Measurements from ENCODE around the gene HRH4. TPM values are rescaled to one million over a fixed set of nuclear protein-coding genes. Genes with fewer than 3 reads are reported as not detected.

Gene HRH4
- total and polyA plus RNA-seq, 2 of the 13 experiments (the other 11 are each of a cell fraction or from before 2014, with no cell fraction given) = not detected

DNA sequence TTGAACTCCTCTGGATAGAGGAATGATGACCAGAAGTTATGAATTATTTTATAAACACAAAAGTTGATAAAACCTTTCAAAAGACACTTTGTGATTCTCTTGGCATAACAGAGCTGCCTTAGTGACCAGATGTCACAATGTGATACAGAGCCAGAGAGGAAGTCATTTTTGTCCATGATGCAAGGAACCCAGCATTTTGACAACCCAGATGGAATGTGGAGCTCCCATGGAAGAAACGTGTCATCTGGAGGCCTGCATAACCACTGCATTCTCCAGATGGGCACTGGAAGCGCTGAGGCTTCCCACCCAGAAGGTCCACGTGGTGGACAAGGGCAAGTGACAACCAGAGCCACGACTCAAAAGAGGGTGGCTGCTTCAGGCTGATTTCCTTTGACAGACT, 30.1 kb downstream of the HRH4 start:
- no peak for TF ChIP-seq SRSF9 (IDR thresholded peaks at IDR 0.05; ENCODE audit: borderline replicate concordance, insufficient read depth, low read depth, low read length, poor library complexity, severe bottlenecking)
- no peak for TF ChIP-seq MIER2 (CRISPR knock-in tag; IDR thresholded peaks at IDR 0.05)
- TF ChIP-seq ZKSCAN1 (IDR thresholded peaks at IDR 0.05; ENCODE audit: low read length) = no peak
- TF ChIP-seq NCOA2 (CRISPR knock-in tag; IDR thresholded peaks at IDR 0.05) = no peak
- no peak for TF ChIP-seq ZNF781 (CRISPR knock-in tag; IDR thresholded peaks at IDR 0.05; ENCODE audit: borderline replicate concordance, not compliant biosample characterization)
- TF ChIP-seq GFI1 (CRISPR knock-in tag; IDR thresholded peaks at IDR 0.05; ENCODE audit: borderline replicate concordance) = no peak
- TF ChIP-seq RFX3 (CRISPR knock-in tag; IDR thresholded peaks at IDR 0.05) = no peak
- in situ Hi-C loops (cut with HindIII; ENCODE audit: extremely low pct_ligation_motif_present, low pct_unique_long_range_greater_than_20kb) (loop anchor here (25.0 kb wide), 2 partner anchors 97 to 247 kb away; no protein-coding TSS in a partner anchor), intact Hi-C loops (cut with micrococcal nuclease; ENCODE audit: unreplicated experiment) (no loop called here)
- Histone ChIP-seq H3K27ac (ENCODE audit: extremely low read length, insufficient read depth, low read length) (no peak overlapping the region), H3K4me1 (ENCODE audit: insufficient read depth, low read length) (no peaks in the 10 kb centered on the region), H3K4me2 (ENCODE audit: low read depth, low read length) (no peak overlapping the region), H3K4me3 (replicated peaks in 1 of 3; ENCODE audit: insufficient read depth in 1 of 3, low read depth in 2 of 3, low read length in 3 of 3) (no peak overlapping the region), H2AFZ (ENCODE audit: low read length) (no peak overlapping the region), H3K9me3 (ENCODE audit: low read length) (no peaks in the 10 kb centered on the region), H3K36me3 (replicated peaks in 1 of 2; ENCODE audit: control insufficient read depth in 1 of 2, insufficient read depth in 2 of 2, low read length in 2 of 2) (no peaks in the 10 kb centered on the region), H3K27me3 (ENCODE audit: control insufficient read depth in 1 of 2, insufficient read depth in 2 of 2, low read length in 2 of 2) (peaks cover 2 to 13% of the 10 kb centered on the region in 2 experiments; a peak in 2 of 5 replicates), H4K20me1 (ENCODE audit: insufficient read depth, low read length) (no peaks in the 10 kb centered on the region), H3K9ac (ENCODE audit: insufficient read depth, low read depth, low read length) (no peak overlapping the region), H3K79me2 (ENCODE audit: insufficient read depth, low read length) (no peaks in the 10 kb centered on the region)
- DNase-seq (ENCODE audit: low spot score) = no peak
- FAIRE-seq = no peak
- ChIA-PET POLR2A (no interaction called here), CTCF (ENCODE audit: low intra/inter-chr PET ratio, low total read pairs) (no interaction called here)
- BruUV-seq (replicated peaks) = no TSS peak
- no peak for ATAC-seq
- 14% methylated on average over 2 of the region's 4 CpGs for WGBS (ENCODE audit: low lambda C conversion rate)

DNA sequence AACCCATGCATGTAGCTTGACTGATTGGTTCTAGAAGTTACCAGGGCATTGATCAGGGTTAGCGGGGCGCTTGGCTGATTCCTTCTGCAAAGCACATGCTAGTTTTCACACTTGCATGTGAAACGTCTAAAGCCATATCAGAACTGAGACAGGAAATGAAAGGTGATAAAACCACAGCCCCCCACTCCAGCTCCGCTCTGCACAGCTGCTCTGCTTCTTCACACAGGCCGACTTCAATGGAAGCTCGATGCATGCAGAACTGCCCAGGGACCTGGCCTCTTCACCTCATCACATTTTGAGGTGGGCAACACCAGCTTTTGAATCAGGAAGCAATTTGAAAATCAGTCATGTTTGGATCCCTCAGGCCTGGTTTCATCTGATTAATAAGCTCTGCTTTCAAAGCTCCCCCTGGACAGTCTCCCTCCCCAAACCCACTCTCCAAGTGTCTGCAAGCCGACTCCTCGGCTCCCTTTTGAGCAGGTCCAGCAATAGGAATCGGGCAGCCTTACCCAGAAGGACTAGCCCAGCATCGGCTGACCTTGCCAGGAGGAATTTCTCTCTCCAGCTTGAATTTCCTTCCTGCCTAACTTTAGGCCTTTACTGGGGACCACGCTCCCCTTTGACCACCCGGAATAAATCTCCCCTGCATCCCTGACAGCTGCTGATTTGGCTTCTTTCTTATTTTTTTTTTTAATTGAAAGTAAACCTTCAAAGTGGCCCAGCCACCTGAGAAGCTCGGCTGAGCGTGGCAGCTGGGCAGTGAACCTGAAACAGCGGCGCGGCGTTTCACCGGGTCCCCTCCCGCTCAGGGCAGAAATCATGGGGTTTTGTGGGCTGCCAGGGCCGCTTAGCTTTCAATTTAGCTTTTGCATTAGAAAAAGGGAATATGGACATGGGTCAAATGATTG, 31.7 kb downstream of the HRH4 start:
- no peak for ATAC-seq
- intact Hi-C loops (cut with micrococcal nuclease; ENCODE audit: unreplicated experiment) = no loop called here
- CTCF ChIA-PET (ENCODE audit: low intra/inter-chr PET ratio, low total read pairs) = no interaction called here

More for the DNA sequence above, 31.7 kb downstream of the HRH4 start:
- in situ Hi-C loops (cut with HindIII; ENCODE audit: extremely low pct_ligation_motif_present, low pct_unique_long_range_greater_than_20kb) = loop anchor here (25.0 kb wide), 2 partner anchors 95 to 245 kb away; no protein-coding TSS in a partner anchor
- Histone ChIP-seq H3K79me2 (ENCODE audit: insufficient read depth, low read length) (no peaks in the 10 kb centered on the region), H3K27me3 (ENCODE audit: control insufficient read depth in 1 of 2, insufficient read depth in 2 of 2, low read length in 2 of 2) (peaks cover 0 to 4% of the 10 kb centered on the region in 2 experiments; a peak in 1 of 5 replicates), H3K9ac (ENCODE audit: insufficient read depth, low read depth, low read length) (no peak overlapping the region), H3K9me3 (ENCODE audit: low read length) (no peaks in the 10 kb centered on the region), H3K4me1 (ENCODE audit: insufficient read depth, low read length) (no peaks in the 10 kb centered on the region), H3K4me3 (replicated peaks in 1 of 3; ENCODE audit: insufficient read depth in 1 of 3, low read depth in 2 of 3, low read length in 3 of 3) (no peak overlapping the region), H4K20me1 (ENCODE audit: insufficient read depth, low read length) (no peaks in the 10 kb centered on the region), H3K27ac (ENCODE audit: extremely low read length, insufficient read depth, low read length) (no peak overlapping the region), H3K36me3 (replicated peaks in 1 of 2; ENCODE audit: control insufficient read depth in 1 of 2, insufficient read depth in 2 of 2, low read length in 2 of 2) (no peaks in the 10 kb centered on the region), H3K4me2 (ENCODE audit: low read depth, low read length) (no peak overlapping the region), H2AFZ (ENCODE audit: low read length) (no peak overlapping the region)
- whole genome bisulfite sequencing (ENCODE audit: low lambda C conversion rate) = 47% methylated on average over 18 of the region's 21 CpGs
- BruUV-seq (replicated peaks) = no TSS peak
- POLR2A ChIA-PET = no interaction called here
- FAIRE-seq (no peak), DNase-seq (ENCODE audit: low spot score) (no peak)
- TF ChIP-seq, protein P1, sequence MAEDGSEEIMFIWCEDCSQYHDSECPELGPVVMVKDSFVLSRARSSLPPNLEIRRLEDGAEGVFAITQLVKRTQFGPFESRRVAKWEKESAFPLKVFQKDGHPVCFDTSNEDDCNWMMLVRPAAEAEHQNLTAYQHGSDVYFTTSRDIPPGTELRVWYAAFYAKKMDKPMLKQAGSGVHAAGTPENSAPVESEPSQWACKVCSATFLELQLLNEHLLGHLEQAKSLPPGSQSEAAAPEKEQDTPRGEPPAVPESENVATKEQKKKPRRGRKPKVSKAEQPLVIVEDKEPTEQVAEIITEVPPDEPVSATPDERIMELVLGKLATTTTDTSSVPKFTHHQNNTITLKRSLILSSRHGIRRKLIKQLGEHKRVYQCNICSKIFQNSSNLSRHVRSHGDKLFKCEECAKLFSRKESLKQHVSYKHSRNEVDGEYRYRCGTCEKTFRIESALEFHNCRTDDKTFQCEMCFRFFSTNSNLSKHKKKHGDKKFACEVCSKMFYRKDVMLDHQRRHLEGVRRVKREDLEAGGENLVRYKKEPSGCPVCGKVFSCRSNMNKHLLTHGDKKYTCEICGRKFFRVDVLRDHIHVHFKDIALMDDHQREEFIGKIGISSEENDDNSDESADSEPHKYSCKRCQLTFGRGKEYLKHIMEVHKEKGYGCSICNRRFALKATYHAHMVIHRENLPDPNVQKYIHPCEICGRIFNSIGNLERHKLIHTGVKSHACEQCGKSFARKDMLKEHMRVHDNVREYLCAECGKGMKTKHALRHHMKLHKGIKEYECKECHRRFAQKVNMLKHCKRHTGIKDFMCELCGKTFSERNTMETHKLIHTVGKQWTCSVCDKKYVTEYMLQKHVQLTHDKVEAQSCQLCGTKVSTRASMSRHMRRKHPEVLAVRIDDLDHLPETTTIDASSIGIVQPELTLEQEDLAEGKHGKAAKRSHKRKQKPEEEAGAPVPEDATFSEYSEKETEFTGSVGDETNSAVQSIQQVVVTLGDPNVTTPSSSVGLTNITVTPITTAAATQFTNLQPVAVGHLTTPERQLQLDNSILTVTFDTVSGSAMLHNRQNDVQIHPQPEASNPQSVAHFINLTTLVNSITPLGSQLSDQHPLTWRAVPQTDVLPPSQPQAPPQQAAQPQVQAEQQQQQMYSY (CRISPR knock-in tag; IDR thresholded peaks at IDR 0.05) = no peak
- TF ChIP-seq ZZZ3 (CRISPR knock-in tag; IDR thresholded peaks at IDR 0.05; ENCODE audit: borderline replicate concordance) = no peak
- no peak for TF ChIP-seq ZNF619 (CRISPR knock-in tag; IDR thresholded peaks at IDR 0.05)
- no peak for TF ChIP-seq KAT2B (IDR thresholded peaks at IDR 0.05; ENCODE audit: borderline replicate concordance, low read depth, low read length)
- TF ChIP-seq RBM39 (IDR thresholded peaks at IDR 0.05; ENCODE audit: low read depth, low read length, poor library complexity, severe bottlenecking) = no peak
